GM18868 (cell line): ENCODE measurements around the gene SYT1.
"Not testable (repeated sequence)": the region's sequence is repeated elsewhere in the genome, so short reads cannot be mapped to it uniquely, and the experiment has no call there.

Experiments
- ATAC-seq: cut with Tn5 transposase; IDR thresholded peaks from one replicate; pipeline ENCODE4 v1.9.1; 2021; ENCODE audit warnings: mild to moderate bottlenecking, moderate library complexity; ENCODE audit not compliant: unreplicated experiment

SYT1 gene

DNA sequence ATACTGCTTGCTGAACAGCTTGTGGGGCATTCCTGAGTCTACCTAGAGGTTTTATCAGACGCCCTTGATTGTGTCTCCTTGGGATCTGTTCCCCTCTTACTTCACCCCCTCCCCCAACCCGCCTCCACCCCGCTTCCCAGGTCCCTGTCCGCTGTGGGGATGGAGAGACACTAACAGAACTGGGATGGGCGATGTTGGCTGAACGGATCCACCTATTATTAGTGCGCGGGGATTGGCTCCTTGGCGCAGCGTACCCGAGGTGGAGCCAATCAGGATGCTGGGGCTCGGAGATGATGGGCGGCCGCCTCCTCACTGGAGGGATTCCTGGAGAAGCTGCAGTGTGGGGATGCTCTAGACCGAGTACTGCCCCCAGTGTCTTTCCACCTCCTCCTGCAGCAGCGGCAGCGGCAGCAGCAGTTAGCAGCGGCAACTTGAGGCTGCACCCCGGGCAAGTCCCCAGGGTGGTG lies at the start of gene SYT1:
Gene SYT1, plus strand, starts transcription at position 372 of the 467 bp plus-strand sequence.
- peak; percentile 17 for ATAC-seq

DNA sequence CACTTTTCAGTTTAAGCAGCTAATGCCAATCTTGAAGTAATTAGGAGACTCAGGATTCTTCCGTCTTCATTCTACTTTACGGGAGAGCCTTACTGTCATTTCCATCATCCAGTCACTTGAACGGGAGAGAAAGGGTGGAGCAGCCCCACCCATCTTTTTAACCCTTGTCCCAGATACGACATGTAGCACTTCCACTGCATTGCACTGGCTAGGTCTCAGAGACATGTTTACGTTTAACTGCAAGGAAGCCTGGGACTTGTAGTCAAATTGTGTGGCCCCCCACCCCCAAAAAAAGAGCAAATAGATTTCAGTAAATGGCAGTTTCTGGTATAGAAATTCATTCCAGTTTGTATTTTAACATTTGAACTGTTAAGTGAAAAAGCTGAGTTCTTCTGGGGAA lies 46.1 kb upstream of the SYT1 start:
- no peak for ATAC-seq

DNA sequence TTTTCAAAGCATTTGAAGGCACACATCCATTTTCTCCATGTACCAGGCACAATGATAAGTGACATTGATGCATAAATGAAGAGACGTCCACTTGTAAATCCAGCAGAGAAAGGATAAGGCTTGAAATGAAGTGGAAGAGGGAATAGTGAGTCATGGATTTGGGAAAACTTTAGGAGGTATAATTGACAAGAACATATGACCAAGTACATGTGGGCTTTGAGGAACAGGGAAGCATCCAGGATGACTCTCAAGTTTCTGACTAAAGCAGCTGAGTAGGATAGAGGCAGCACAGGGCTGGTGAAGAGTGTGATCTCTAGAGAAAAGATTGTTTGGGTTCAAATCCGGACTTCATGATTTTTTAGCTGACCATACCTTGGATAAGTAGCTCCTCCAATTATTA lies 43.6 kb upstream of the SYT1 start:
- ATAC-seq = no peak

DNA sequence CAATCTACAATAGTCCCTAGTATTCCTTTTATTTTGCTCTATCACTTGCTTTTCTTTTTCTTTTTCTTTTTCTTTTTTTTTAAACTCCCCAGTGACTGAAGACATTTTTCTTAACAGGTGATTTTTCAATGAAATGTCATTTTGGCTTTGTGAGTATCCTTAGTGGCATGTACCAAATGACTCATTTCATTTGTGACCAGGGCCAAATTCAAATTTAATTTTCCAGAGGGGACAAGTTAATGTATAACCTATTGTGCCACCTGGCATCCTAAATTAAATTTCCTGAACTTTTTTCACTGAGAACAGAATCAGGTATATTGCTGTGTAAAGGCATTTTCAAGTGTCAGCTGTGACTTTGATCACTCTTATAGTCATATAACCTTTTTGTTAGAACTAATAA lies 39.7 kb upstream of the SYT1 start:
- no peak for ATAC-seq

DNA sequence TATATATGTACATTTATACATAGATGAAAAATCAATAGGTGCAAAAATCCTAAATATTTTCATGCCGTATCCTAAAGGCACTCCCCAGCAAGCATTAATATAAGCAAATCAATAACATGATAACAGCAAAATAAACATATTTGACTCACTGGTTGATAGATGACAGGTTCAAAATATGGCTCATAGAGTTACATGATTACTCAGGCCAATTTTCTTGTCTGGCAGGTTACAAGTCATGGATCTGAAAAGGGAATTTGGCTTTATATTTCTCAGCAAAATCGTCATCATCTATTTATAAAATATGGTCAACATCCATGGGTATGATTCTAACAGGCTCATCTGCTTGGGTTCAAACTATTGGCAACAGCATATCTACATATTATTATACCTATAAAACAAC lies 34.9 kb upstream of the SYT1 start:
- no peak for ATAC-seq

DNA sequence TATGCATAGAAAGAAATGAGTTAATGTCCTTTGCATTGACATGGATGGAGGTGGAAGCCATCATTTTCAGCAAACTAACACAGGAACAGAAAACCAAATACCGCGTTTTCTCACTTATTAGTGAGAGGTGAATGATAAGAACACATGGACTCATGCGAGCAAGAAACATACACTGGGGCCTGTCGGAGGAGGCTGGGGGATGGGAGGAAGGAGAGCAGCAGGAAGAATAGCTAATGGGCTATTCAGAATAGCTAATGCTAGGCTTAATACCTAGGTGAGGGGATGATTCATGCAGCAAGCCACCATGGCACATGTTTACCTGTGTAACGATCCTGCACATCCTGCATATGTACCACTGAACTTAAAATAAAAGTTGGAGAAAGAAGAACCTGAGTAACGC lies 29.1 kb upstream of the SYT1 start:
- ATAC-seq = no peak

DNA sequence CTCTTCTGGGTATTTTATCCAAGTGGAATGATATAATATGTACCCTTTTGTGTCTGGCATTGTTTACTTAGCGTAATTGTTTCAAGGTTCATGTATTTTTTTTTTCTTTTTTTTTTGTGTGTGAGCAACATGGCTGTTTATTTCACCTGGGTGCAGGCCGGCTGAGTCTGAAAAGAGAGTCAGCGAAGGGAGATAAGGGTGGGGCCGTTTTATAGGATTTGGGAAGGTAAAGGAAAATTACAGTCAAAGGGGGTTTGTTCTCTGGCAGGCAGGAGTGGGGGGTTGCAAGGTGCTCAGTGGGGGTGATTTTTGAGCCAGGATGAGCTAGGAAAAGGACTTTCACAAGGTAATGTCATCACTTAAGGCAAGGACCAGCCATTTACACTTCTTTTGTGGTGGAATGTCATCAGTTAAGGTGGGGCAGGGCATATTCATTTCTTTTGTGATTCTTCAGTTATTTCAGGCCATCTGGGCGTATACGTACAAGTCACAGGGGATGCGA lies 24.0 kb upstream of the SYT1 start:
- not testable (repeated sequence) for ATAC-seq

DNA sequence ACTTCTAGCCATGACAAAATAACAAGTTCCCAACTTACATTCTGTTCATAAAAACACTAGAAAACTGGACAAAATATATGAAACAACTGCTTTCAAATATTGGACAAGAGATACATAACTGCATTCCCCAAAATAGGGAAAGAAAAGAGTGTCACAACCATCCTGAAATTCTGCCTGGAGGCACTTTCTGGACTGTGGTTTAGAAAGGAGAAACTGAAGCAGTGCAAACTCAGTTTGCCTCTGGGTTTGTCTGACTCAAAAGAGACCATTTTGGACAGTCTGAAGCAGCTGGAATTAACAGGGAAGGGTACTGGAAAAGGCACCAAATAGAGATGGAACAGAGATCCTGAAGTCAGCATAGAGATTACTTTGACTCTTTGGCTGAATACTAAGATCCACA lies 11.3 kb upstream of the SYT1 start:
- no peak for ATAC-seq

DNA sequence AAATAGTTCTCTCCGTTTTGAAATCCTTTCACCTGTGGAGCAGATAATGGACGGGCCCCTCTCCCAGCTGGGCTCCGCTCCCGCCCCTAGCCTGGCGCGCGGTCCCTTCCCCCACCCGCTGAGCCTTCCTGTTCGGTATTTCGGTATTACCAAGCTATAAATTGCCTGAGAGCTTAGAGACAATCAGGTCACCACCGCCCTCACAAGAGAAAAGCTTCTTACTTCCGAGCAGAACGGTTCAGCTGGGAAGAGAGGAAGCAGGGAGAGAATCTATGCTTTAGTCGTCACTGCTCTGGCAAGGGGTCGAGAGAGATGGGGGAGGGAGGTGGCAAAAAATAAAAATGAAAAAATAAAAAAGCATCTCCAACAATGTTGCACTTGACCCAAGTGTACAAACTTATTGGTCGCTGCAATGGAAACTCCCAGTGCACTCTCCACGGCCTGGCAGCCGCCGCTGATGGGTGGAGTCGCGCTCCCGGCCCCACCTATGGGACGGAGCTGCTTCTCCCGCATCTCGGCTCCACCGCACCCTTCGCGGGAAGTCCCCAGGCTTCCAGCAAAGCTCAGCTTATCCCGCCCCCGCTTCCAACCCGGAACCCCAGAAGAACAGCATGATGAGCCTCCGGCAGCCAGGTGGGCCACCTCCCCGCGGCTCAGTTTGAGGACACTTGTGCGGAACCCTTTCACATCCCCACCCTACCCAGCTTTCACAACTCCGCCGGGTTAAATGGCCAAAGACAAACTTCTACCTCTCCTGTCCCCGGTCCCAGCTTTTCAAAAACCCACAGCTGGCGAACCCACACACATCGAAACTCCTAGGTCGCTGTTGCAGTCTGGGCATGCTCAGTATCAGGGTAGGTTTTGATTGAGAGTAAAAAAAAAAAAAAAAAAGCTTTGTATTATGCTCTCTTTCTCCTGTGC lies 832 bp upstream of the SYT1 start:
- peak; percentile 58 for ATAC-seq

DNA sequence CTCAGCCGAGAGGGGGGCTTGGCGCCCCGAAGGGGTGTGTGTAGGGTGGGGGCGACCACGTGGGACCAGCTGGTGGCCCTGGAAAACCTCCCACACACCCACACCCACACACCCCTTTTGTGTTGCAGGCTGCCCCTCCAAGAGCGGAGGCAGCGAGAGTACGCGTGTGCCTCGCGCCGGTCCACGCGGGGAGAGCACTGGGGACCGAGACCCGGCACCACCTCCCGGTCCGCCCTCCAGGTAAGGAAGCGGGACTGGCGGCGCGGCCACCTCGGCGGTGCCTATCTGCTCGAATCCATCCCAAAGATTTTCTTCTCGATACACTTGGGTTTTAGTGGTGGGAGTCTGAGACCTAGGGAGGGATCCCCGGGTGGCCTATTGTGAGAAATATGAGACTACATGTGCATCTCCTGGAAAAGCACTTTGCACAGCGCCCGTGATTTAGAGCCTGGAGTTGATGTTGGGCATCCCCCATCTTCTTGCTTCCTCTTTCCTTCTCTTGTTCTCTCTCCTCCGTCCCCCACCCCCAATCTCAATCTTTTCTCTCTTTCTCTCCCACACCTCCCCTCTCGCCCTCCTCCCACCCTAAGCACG lies 393 bp downstream of the SYT1 start:
- peak; percentile 6 for ATAC-seq

DNA sequence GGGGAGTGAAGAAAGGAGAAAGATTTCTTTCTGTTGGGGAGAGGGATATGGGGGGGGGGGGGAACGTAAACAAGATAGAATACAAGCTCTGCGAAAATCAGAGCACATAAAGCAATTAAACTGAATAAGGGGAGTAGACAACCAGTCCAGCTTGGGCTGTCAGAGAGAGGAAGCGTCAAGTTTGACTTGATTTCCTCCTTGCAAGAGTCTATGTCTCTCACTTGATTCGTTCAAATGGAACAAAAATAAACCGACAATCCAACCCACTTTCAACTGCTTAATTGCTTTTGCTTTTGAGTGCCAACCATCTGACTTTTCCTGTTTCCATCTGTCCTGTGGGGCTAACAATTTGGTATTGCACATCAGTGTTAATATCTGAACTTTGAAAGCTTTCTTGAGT lies 942 bp downstream of the SYT1 start:
- no peak for ATAC-seq

DNA sequence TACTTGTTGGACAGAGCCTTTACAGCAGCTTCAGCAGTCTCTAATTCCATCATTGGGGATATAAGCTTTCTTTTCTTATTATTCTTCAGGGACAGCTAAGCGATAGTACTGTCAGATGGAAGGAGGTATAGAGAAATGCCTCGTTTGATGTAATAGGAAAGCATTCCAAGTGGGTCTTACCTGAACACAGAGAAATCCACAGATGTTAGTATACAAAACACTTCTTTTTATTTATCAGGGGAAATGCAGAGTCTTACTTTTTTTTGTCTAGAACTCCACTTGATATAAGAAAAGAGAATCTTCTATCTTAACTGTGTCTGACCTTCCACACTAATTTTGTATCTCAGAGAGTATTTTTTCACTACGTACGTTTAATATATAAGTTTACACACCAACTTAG lies 1.9 kb downstream of the SYT1 start:
- no peak for ATAC-seq

DNA sequence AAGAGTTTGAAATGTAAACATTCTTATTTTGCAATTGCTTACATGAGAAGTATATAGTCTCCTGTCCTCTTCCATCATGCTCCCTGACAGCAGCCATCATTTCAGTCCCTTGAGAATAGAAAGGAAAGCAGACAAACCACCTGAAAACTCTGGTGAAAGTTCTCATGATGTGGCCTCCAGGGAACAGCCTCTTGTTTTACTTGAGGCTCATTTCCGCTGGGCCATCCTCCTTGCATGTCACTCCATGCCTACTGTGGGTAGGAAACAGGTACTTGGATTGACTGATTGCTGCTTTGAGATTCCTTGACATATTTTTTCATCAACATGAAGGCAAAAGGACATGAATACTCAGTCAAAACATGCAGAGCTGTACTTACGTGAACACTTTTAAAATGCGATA lies 6.0 kb downstream of the SYT1 start:
- ATAC-seq = no peak

DNA sequence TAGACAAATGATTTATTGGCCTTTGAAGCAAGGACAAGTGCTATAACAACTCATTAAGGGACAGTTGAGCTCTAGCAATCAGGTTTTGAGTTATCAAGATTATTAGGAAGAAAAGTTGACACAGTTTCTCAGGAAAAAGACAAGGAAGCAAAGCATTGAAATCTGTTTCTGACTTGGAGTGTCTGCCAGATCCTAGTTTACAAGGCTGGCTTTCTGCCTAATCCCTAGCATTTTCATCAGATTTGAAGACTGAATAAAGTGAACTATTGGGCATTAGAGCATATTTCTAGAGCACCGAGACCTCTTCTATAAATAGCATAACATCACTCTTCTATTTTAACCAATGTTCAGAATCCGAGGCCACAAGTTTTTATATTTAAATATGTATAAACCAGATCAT lies 7.0 kb downstream of the SYT1 start:
- no peak for ATAC-seq

DNA sequence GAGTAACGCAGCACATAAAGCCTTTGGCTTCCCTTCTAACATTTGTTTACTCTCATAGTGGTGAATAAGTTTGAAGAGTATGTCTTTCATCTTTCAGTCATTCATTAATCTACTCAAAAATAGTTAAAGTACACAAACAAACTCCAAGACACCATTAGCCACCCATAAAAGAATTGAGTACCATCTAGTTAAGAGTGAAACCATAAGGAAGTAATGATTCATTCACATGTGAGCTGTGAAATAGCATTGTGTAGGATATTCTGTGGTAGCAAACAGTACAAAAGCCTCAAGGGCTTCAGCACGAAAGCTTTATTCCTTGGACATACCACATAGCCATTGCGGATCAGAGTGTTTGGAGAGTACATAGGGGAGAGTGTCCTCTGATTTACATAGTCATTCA lies 13.9 kb downstream of the SYT1 start:
- ATAC-seq = no peak

DNA sequence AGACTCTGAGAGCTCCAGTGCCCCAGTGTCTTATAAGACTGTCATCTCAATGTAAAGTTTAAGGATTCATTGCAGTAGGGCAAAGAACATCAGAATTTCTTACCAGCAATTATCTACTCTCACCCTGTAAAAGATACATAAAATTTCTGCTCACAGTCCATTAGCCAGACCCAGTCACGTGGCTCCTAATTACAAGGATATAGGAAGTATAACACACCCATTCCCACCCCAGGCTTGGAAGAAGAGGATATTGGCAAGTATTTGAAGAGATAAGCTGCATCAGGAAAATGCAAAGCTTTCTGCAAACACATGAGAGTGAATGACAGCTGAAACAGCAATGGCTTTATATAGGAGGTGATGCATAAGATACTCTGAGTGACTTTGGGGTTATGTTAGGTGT lies 14.3 kb downstream of the SYT1 start:
- no peak for ATAC-seq

DNA sequence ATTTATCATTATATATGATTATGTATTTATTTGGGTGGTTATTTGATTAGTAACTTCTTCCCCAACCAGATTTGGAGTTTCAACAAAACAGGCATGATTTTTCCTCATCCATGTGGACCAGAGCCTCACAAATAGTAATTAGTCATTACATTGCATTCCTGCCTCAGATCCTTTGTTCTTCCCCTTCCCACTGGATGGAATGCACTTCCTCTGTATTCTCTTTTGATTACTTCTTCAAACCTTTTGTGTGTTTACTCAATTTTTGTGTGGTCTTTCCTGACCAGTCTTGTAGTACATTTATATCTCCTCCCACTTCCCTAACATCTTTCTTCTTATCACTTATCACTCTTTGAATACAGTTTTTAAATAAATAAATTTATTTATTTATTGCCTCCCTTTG lies 15.5 kb downstream of the SYT1 start:
- ATAC-seq = no peak

DNA sequence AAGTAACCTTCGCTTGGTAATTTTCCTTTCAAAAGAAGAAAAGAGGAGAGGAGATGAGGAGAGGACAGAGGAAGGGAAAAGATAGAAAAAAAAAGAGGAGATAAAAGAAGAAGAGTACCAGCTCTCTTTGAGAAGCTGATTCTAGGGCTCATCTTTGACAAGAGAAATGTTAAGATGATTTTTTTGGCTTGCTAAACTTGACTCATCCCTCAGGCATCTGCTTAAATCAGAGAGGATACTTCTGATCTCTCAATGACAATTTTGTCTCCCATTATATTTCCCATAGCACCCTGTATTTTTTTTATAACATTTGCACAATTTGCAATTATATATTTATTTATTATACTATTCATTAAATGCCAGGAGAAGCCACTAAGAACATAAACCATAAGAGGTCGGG lies 17.1 kb downstream of the SYT1 start:
- ATAC-seq = no peak

DNA sequence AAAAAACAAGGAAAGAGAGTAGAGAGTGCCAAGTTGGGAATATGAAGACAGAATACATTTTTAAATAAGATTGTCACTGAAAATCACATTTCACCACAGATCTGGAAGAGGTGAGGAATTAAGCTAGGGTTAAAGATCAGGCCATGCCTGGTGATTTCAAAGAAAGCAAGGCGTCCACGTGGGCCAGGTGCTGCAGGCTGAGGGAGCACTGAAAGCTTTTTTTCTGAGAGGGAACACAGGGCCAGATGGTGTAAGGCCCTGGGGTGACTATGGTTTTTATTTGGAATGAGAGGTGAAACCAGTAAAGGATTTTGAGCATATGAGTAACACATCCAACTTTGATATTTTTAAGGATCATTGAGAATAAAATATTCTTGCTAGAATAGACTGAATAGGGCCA lies 20.9 kb downstream of the SYT1 start:
- ATAC-seq = no peak

DNA sequence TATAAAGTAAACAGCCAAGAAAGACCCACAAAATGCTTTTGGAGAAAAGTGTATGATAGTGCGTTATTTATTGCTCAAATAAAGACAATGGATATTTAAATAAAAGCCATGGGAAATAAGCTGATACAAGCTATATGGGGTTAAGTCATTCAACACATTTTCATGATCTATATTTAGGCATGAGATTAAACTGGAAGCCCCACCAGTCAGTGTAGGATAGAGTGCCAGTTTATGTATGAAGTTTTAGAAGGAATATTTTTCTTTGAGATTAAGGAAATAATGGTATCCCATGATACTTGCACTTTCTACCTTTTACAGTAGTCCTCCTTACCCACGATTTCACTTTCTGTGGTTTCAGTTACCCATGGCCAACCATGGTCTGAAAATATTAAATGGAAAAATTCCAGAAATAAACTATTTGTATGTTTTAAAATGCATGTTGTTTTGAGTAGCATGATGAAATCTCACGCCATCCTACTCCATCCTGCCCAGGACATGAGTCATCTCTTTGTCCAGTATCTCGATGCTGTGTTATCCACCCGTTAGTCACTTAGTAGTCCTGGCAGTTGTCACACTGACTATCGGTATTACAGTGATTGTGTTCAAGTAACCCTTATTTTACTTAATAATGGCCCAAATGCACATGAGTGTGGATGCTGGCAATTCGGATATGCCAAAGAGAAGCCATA lies 22.3 kb downstream of the SYT1 start:
- ATAC-seq = no peak

DNA sequence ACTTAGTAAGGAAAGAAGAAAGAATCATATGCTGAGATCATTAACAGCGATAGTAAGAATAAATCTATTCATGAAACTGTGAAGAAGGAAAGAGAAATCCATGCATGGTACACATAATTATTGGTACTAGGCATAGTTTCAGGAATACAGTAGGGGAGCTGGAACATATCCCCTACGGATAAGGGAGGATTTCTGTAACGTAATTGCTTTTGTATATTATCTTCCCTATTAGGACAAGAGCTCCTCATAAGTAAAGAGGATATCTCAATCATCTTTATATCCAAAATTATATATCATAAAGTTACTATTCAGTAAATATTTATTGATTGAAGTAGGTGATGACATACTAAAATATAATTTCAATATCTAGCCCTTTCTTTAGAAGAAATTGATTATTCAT lies 22.9 kb downstream of the SYT1 start:
- ATAC-seq = no peak

DNA sequence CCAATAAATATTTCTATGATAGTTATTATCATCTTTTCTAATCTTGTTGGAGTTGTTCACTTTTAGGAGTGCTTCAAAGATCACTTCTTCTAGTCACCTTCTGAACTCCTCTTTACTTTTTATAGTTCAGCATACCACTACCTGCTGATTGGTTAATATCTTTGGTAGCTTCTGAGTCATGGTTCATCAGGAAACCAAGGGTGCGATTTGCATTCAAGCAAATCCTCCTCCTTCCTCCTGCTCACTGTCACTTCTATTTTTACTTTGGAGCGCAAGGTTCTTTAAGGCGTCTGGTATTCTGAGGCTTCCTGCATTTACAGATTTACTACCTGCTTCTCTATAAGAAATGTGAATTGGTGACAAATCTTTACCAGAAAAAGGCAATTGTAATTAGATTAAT lies 24.0 kb downstream of the SYT1 start:
- ATAC-seq = peak; percentile 96
